Activated T-helper 1 cell treated with anti-CD3 and anti-CD28 coated beads, Interleukin-12 subunit alpha, Interleukin-12 subunit beta, Interleukin-2, Interleukin-4 antibody, amounts not matched to agents 30 ng/mL and 10 ng/mL and 1 ng/mL, durations not matched to agents 14 hours and 24 hours and 36 hours (primary cell): ENCODE measurements around the gene IBA57. TPM values are rescaled to one million over a fixed set of nuclear protein-coding genes. Genes with fewer than 3 reads are reported as not detected.

ENCODE experiments used
- DNase-seq: peaks from one replicate; pipeline ENCODE4 v3.0.0; 2021; ENCODE audit warnings: low spot score
- H3K27ac Mint-ChIP-seq: one replicate; pipeline ENCODE4 v1.8.0; 2021; ENCODE audit warnings: mild to moderate bottlenecking, mixed read lengths
- H3K27me3 Mint-ChIP-seq: one replicate; pipeline ENCODE4 v1.8.0; 2022; ENCODE audit warnings: mild to moderate bottlenecking, moderate library complexity, mixed read lengths; ENCODE audit not compliant: insufficient read depth
- H3K36me3 Mint-ChIP-seq: one replicate; pipeline ENCODE4 v1.8.0; 2021; ENCODE audit warnings: low read depth, mixed read lengths
- H3K4me1 Mint-ChIP-seq: one replicate; pipeline ENCODE4 v1.8.0; 2021; ENCODE audit warnings: low read depth, mixed read lengths
- H3K4me3 Mint-ChIP-seq: one replicate; pipeline ENCODE4 v1.8.0; 2021; ENCODE audit warnings: mild to moderate bottlenecking, moderate library complexity, mixed read lengths
- H3K9me3 Mint-ChIP-seq: one replicate; pipeline ENCODE4 v1.8.0; 2021; ENCODE audit warnings: mixed read lengths
- intact Hi-C: fragments of 100-400 bp; cut with micrococcal nuclease; formaldehyde crosslinking; loops from one replicate; pipeline ENCODE4 v1.15.1; 2024
- total RNA-seq: library from RNA; stranded (reverse); gene quantifications from 2 replicates; pipeline ENCODE4 v1.2.3, GENCODE V29; 2022

The IBA57 gene
- total RNA-seq, 1 donor from 2014 or later = 7.5 TPM

GRCh38 chr1:228162286-228163006 is 3.2 kb upstream of the IBA57 start:
- intact Hi-C loops = loop anchor here (10.0 kb wide), 2 partner anchors 1342 to 1758 kb away; partner anchors contain the start of genes NUP133 and PARP1
- no peaks in the 10 kb centered on the region for H3K36me3 Mint-ChIP-seq
- no peaks in the 10 kb centered on the region for H3K27me3 Mint-ChIP-seq
- no peak overlapping the region for H3K27ac Mint-ChIP-seq
- no peak overlapping the region for H3K4me3 Mint-ChIP-seq
- peaks cover 21% of the 10 kb centered on the region for H3K4me1 Mint-ChIP-seq
- H3K9me3 Mint-ChIP-seq = no peaks in the 10 kb centered on the region
- no peak for DNase-seq

- no peak for DNase-seq
- Mint-ChIP-seq H3K4me1 (peaks cover 21% of the 10 kb centered on the region), H3K9me3 (no peaks in the 10 kb centered on the region), H3K36me3 (peaks cover 2% of the 10 kb centered on the region), H3K4me3 (no peak overlapping the region), H3K27ac (no peak overlapping the region), H3K27me3 (no peaks in the 10 kb centered on the region)
- intact Hi-C loops = loop anchor here (10.0 kb wide), 2 partner anchors 1342 to 1758 kb away; partner anchors contain the start of genes NUP133 and PARP1
These were observed 2.4 kb upstream of the IBA57 start for GRCh38 chr1:228163007-228163753.

- Mint-ChIP-seq H3K4me1 (peaks cover 21% of the 10 kb centered on the region), H3K36me3 (peaks cover 6% of the 10 kb centered on the region), H3K4me3 (peak overlapping the region; percentile 64), H3K27ac (peak overlapping the region; percentile 75), H3K9me3 (no peaks in the 10 kb centered on the region), H3K27me3 (no peaks in the 10 kb centered on the region)
- no peak for DNase-seq
- intact Hi-C loops = loop anchor here (10.0 kb wide), 2 partner anchors 1341 to 1759 kb away; partner anchors contain the start of genes NUP133 and PARP1
These were observed 1.7 kb upstream of the IBA57 start for GRCh38 chr1:228163776-228164519.

- no peaks in the 10 kb centered on the region for H3K27me3 Mint-ChIP-seq
- no peak for DNase-seq
- H3K4me1 Mint-ChIP-seq = peaks cover 21% of the 10 kb centered on the region
- H3K4me3 Mint-ChIP-seq = peak overlapping the region; percentile 86
- H3K9me3 Mint-ChIP-seq = no peaks in the 10 kb centered on the region
- peak overlapping the region; percentile 94 for H3K27ac Mint-ChIP-seq
- intact Hi-C loops = loop anchor here (1.0 to 10.0 kb wide), 10 partner anchors 61 to 1760 kb away; partner anchors contain the start of genes C1orf35, JMJD4, NUP133 and PARP1
- peaks cover 6% of the 10 kb centered on the region for H3K36me3 Mint-ChIP-seq
These were observed 838 bp upstream of the IBA57 start for GRCh38 chr1:228164561-228165371.

GRCh38 chr1:228166170-228166936 is 749 bp downstream of the IBA57 start:
- Mint-ChIP-seq H3K36me3 (peaks cover 6% of the 10 kb centered on the region), H3K27me3 (no peaks in the 10 kb centered on the region), H3K27ac (peak overlapping the region; percentile 94), H3K9me3 (no peaks in the 10 kb centered on the region), H3K4me3 (peak overlapping the region; percentile 85), H3K4me1 (peaks cover 21% of the 10 kb centered on the region)
- DNase-seq = peak; percentile 44
- intact Hi-C loops = loop anchor here (1.0 to 10.0 kb wide), 10 partner anchors 8 to 1762 kb away; partner anchors contain the start of genes ARF1, GUK1, MRPL55 and NUP133

GRCh38 chr1:228168563-228169270 is 3.1 kb downstream of the IBA57 start:
- DNase-seq = no peak
- no peaks in the 10 kb centered on the region for H3K27me3 Mint-ChIP-seq
- peaks cover 6% of the 10 kb centered on the region for H3K36me3 Mint-ChIP-seq
- no peak overlapping the region for H3K27ac Mint-ChIP-seq
- H3K4me3 Mint-ChIP-seq = peak overlapping the region; percentile 0
- H3K4me1 Mint-ChIP-seq = peaks cover 21% of the 10 kb centered on the region
- no peaks in the 10 kb centered on the region for H3K9me3 Mint-ChIP-seq
- intact Hi-C loops = loop anchor here (5.0 to 10.0 kb wide), 3 partner anchors 1336 to 1764 kb away; partner anchors contain the start of genes NUP133, PARP1, TAF5L and URB2

GRCh38 chr1:228169345-228169744 is 3.7 kb downstream of the IBA57 start:
- Mint-ChIP-seq H3K36me3 (peaks cover 6% of the 10 kb centered on the region), H3K27ac (no peak overlapping the region), H3K4me3 (no peak overlapping the region), H3K9me3 (no peaks in the 10 kb centered on the region), H3K4me1 (peaks cover 15% of the 10 kb centered on the region), H3K27me3 (no peaks in the 10 kb centered on the region)
- no peak for DNase-seq
- intact Hi-C loops = loop anchor here (5.0 to 10.0 kb wide), 3 partner anchors 1335 to 1765 kb away; partner anchors contain the start of genes NUP133, PARP1, TAF5L and URB2

- Mint-ChIP-seq H3K4me1 (peaks cover 6% of the 10 kb centered on the region), H3K27ac (no peak overlapping the region), H3K36me3 (peaks cover 6% of the 10 kb centered on the region), H3K9me3 (no peaks in the 10 kb centered on the region), H3K4me3 (peak overlapping the region; percentile 7), H3K27me3 (no peaks in the 10 kb centered on the region)
- no peak for DNase-seq
- intact Hi-C loops = no loop called here
These were observed 5.1 kb downstream of the IBA57 start for GRCh38 chr1:228170666-228171065.

- Mint-ChIP-seq H3K4me3 (no peak overlapping the region), H3K27ac (no peak overlapping the region), H3K36me3 (peaks cover 6% of the 10 kb centered on the region), H3K4me1 (peaks cover 6% of the 10 kb centered on the region), H3K9me3 (no peaks in the 10 kb centered on the region), H3K27me3 (no peaks in the 10 kb centered on the region)
- intact Hi-C loops = no loop called here
- no peak for DNase-seq
These were observed 5.8 kb downstream of the IBA57 start for GRCh38 chr1:228171221-228171891.

- intact Hi-C loops = no loop called here
- Mint-ChIP-seq H3K9me3 (no peaks in the 10 kb centered on the region), H3K27me3 (peaks cover 2% of the 10 kb centered on the region), H3K4me1 (no peaks in the 10 kb centered on the region), H3K27ac (no peak overlapping the region), H3K36me3 (peaks cover 5% of the 10 kb centered on the region), H3K4me3 (no peak overlapping the region)
- no peak for DNase-seq
These were observed 7.3 kb downstream of the IBA57 start for GRCh38 chr1:228172591-228173527.
